ENCODE results near the gene MIF4GD.
"Not testable (repeated sequence)": the region's sequence is repeated elsewhere in the genome, so short reads cannot be mapped to it uniquely, and the experiment has no call there.

MIF4GD gene

GRCh38 chr17:75300280-75300679 is 29.2 kb upstream of the MIF4GD start:
- H3K4me3 ChIP-seq (ENCODE audit: low read depth, low read length): no peak overlapping the region
- TF ChIP-seq CTCF (IDR thresholded peaks at IDR 0.05; ENCODE audit: insufficient read depth, low read depth, low read length, missing control alignments): no peak
- DNase-seq (ENCODE audit: low read depth): no peak

GRCh38 chr17:75295201-75296158 is 24.4 kb upstream of the MIF4GD start:
- DNase-seq (ENCODE audit: low read depth): peak; percentile 96
- peak overlapping the region; percentile 57 for H3K4me3 ChIP-seq (ENCODE audit: low read depth, low read length)
- TF ChIP-seq CTCF (IDR thresholded peaks at IDR 0.05; ENCODE audit: insufficient read depth, low read depth, low read length, missing control alignments): no peak

GRCh38 chr17:75292810-75293448 is 21.9 kb upstream of the MIF4GD start:
- DNase-seq (ENCODE audit: low read depth); H3K4me3 ChIP-seq (ENCODE audit: low read depth, low read length): not testable (repeated sequence)

- peak; percentile 90 for DNase-seq (ENCODE audit: low read depth)
- H3K4me3 ChIP-seq (ENCODE audit: low read depth, low read length): peak overlapping the region; percentile 56
- TF ChIP-seq CTCF (IDR thresholded peaks at IDR 0.05; ENCODE audit: insufficient read depth, low read depth, low read length, missing control alignments): peak; percentile 52
Measured at GRCh38 chr17:75289832-75290337, 18.9 kb upstream of the MIF4GD start.

- peak; percentile 100 for DNase-seq (ENCODE audit: low read depth)
- peak within 1 kb of the TSS; percentile 96 for H3K4me3 ChIP-seq (ENCODE audit: low read depth, low read length)
- peak; percentile 36 for TF ChIP-seq CTCF (IDR thresholded peaks at IDR 0.05; ENCODE audit: insufficient read depth, low read depth, low read length, missing control alignments)
Measured at GRCh38 chr17:75289115-75289831, 18.2 kb upstream of the MIF4GD start, which contains the start of gene SLC25A19. Gene SLC25A19, minus strand, starts transcription at chr17:75289433. Its CDS starts 2,669 bp downstream, at chr17:75286764.

GRCh38 chr17:75288770-75289114 is 17.7 kb upstream of the MIF4GD start:
- DNase-seq (ENCODE audit: low read depth): peak; percentile 73
- TF ChIP-seq CTCF (IDR thresholded peaks at IDR 0.05; ENCODE audit: insufficient read depth, low read depth, low read length, missing control alignments): no peak
- H3K4me3 ChIP-seq (ENCODE audit: low read depth, low read length): peak overlapping the region; percentile 96

GRCh38 chr17:75288359-75288758 is 17.3 kb upstream of the MIF4GD start:
- peak overlapping the region; percentile 96 for H3K4me3 ChIP-seq (ENCODE audit: low read depth, low read length)
- no peak for DNase-seq (ENCODE audit: low read depth)
- TF ChIP-seq CTCF (IDR thresholded peaks at IDR 0.05; ENCODE audit: insufficient read depth, low read depth, low read length, missing control alignments): no peak
